Measurements from ENCODE around the gene CD59. TPM values are rescaled to one million over a fixed set of nuclear protein-coding genes. Genes with fewer than 3 reads are reported as not detected.

Gene CD59
- total and polyA plus RNA-seq, 2 donors (not counting 3 experiments of a cell fraction or from before 2014, with no cell fraction given): 992 to 1,084 TPM

DNA sequence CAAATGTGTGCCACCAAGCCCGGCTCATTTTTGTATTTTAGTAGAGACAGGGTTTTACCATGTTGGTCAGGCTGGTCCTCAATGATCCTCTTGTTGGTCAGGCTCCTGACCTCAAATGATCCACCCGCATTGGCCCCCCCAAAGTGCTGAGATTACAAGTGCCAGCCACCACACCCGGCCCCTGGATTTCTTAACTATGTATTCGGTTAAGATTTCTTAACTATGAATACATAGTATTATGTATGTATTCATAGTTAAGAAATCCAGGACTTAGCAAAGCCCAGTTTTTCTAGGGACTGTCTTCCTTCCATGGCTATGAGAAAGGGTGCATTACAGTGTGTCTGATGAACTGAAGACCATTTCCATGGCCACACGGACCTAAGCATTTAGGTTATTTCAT lies 37.3 kb downstream of the CD59 start:
- Histone ChIP-seq H3K9me3 (replicated peaks; ENCODE audit: control insufficient read depth, insufficient read depth, low read length) (no peaks in the 10 kb centered on the region), H3K4me1 (ENCODE audit: control insufficient read depth, extremely low read depth, insufficient read depth, low read length) (peaks cover 51% of the 10 kb centered on the region), H3K9me1 (replicated peaks; ENCODE audit: control insufficient read depth, extremely low read depth, insufficient read depth, low read length) (no peaks in the 10 kb centered on the region), H4K20me1 (replicated peaks; ENCODE audit: control insufficient read depth, extremely low read depth, insufficient read depth, low read length) (no peaks in the 10 kb centered on the region), H3K4me2 (ENCODE audit: insufficient read depth, low read length) (no peak overlapping the region), H3K27me3 (ENCODE audit: control insufficient read depth in 2 of 2, insufficient read depth in 2 of 2, low read length in 2 of 2) (no peaks in the 10 kb centered on the region), H3K79me2 (ENCODE audit: control insufficient read depth, insufficient read depth, low read length) (no peaks in the 10 kb centered on the region), H3K9ac (replicated peaks; ENCODE audit: extremely low read depth, insufficient read depth, low read length) (no peak overlapping the region), H3K4me3 (replicated peaks in 1 of 3; ENCODE audit: insufficient read depth in 1 of 3, low read depth in 1 of 3, low read length in 3 of 3) (no peak overlapping the region), H3K27ac (ENCODE audit: insufficient read depth, low read depth, low read length) (no peak overlapping the region), H2AFZ (ENCODE audit: low read depth, low read length) (no peak overlapping the region), H3K36me3 (ENCODE audit: control insufficient read depth in 2 of 2, extremely low read depth in 1 of 2, insufficient read depth in 2 of 2, low read length in 2 of 2) (no peaks in the 10 kb centered on the region)
- intact Hi-C loops (cut with micrococcal nuclease): no loop called here
- dilution Hi-C loops (cut with MboI; ENCODE audit: extremely low pct_ligation_motif_present, low sequenced_read_pairs): no loop called here
- TF ChIP-seq, protein P1, sequence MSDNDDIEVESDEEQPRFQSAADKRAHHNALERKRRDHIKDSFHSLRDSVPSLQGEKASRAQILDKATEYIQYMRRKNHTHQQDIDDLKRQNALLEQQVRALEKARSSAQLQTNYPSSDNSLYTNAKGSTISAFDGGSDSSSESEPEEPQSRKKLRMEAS (IDR thresholded peaks at IDR 0.05; ENCODE audit: insufficient read depth, insufficient read length): no peak
- TF ChIP-seq GATA2 (IDR thresholded peaks at IDR 0.05; ENCODE audit: insufficient read depth, insufficient read length, low read depth, low read length) (no peak), FOS (IDR thresholded peaks at IDR 0.05; ENCODE audit: borderline replicate concordance, insufficient read depth, low read length) (no peak), POLR2A (IDR thresholded peaks at IDR 0.05; ENCODE audit: low read depth, low read length) (no peak), MYC (IDR thresholded peaks at IDR 0.05; ENCODE audit: low read depth, low read length) (no peak), EZH2 (IDR thresholded peaks at IDR 0.05; ENCODE audit: borderline replicate concordance, low read depth, low read length, severe bottlenecking) (no peak), JUN (IDR thresholded peaks at IDR 0.05; ENCODE audit: borderline replicate concordance, insufficient read depth, insufficient read length, low read depth) (no peak), POLR2AphosphoS5 (IDR thresholded peaks at IDR 0.05; ENCODE audit: insufficient read depth, low read depth, low read length) (no peak)
- TF ChIP-seq, protein P2, sequence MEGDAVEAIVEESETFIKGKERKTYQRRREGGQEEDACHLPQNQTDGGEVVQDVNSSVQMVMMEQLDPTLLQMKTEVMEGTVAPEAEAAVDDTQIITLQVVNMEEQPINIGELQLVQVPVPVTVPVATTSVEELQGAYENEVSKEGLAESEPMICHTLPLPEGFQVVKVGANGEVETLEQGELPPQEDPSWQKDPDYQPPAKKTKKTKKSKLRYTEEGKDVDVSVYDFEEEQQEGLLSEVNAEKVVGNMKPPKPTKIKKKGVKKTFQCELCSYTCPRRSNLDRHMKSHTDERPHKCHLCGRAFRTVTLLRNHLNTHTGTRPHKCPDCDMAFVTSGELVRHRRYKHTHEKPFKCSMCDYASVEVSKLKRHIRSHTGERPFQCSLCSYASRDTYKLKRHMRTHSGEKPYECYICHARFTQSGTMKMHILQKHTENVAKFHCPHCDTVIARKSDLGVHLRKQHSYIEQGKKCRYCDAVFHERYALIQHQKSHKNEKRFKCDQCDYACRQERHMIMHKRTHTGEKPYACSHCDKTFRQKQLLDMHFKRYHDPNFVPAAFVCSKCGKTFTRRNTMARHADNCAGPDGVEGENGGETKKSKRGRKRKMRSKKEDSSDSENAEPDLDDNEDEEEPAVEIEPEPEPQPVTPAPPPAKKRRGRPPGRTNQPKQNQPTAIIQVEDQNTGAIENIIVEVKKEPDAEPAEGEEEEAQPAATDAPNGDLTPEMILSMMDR (IDR thresholded peaks at IDR 0.05; ENCODE audit: extremely low read depth in 1 of 2, insufficient read depth in 1 of 2, low read depth in 1 of 2, low read length in 2 of 2): no peak
- DNase-seq (ENCODE audit: low read depth, low spot score) (no peak), FAIRE-seq (no peak)
- CTCF ChIA-PET: interaction anchor here (4.4 kb wide), 1 partner anchor 44 kb away, joined by 68 read pairs; no protein-coding TSS in a partner anchor
- POLR2A ChIA-PET: no interaction called here
- no TSS peak for BruUV-seq (replicated peaks)

All from endothelial cell of umbilical vein (primary cell).